ENCODE measurements around the gene DCBLD1.

The DCBLD1 gene

GRCh38 chr6:117473401-117473800 is 9.1 kb upstream of the DCBLD1 start:
- no peaks in the 10 kb centered on the region for H3K36me3 ChIP-seq (ENCODE audit: control insufficient read depth, insufficient read depth, low read length)
- H3K9me3 ChIP-seq (ENCODE audit: control insufficient read depth, insufficient read depth, low read length): no peaks in the 10 kb centered on the region
- no peaks in the 10 kb centered on the region for H3K27me3 ChIP-seq (ENCODE audit: control insufficient read depth, insufficient read depth, low read length)
- H3K4me1 ChIP-seq (ENCODE audit: control insufficient read depth, insufficient read depth, low read length): peaks cover 7% of the 10 kb centered on the region
- H3K27ac ChIP-seq (ENCODE audit: low read depth, low read length): no peak overlapping the region
- H3K4me3 ChIP-seq (ENCODE audit: low read depth, low read length): no peak overlapping the region
- no peak overlapping the region for H3K9ac ChIP-seq (ENCODE audit: low read depth, low read length)

GRCh38 chr6:117477988-117478852 is 4.3 kb upstream of the DCBLD1 start:
- Histone ChIP-seq H3K4me1 (ENCODE audit: control insufficient read depth, insufficient read depth, low read length) (peaks cover 15% of the 10 kb centered on the region), H3K27me3 (ENCODE audit: control insufficient read depth, insufficient read depth, low read length) (peaks cover 22% of the 10 kb centered on the region), H3K9ac (ENCODE audit: low read depth, low read length) (no peak overlapping the region), H3K9me3 (ENCODE audit: control insufficient read depth, insufficient read depth, low read length) (no peaks in the 10 kb centered on the region), H3K4me3 (ENCODE audit: low read depth, low read length) (no peak overlapping the region), H3K27ac (ENCODE audit: low read depth, low read length) (no peak overlapping the region), H3K36me3 (ENCODE audit: control insufficient read depth, insufficient read depth, low read length) (no peaks in the 10 kb centered on the region)

DNA sequence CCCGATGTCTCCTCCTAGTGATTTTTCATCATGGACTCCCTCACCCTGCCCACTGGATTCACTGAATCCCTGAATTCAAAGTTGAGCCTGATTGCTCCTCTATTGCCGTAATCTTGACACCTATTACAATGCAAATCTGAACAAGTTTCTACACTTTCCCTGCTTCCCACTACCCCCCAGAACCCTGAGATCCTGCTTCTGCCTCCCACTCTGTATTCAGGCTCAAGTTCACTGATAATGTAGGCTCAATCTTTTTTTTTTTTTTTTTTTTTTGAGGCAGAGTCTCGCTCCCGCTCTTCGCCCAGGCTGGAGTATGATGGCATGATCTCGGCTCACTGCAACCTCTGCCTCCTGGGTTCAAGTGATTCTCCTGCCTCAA is 3.6 kb upstream of the DCBLD1 start:
- H3K36me3 ChIP-seq (ENCODE audit: control insufficient read depth, insufficient read depth, low read length): no peaks in the 10 kb centered on the region
- H3K4me1 ChIP-seq (ENCODE audit: control insufficient read depth, insufficient read depth, low read length): peaks cover 18% of the 10 kb centered on the region
- H3K9ac ChIP-seq (ENCODE audit: low read depth, low read length): no peak overlapping the region
- no peaks in the 10 kb centered on the region for H3K9me3 ChIP-seq (ENCODE audit: control insufficient read depth, insufficient read depth, low read length)
- H3K27ac ChIP-seq (ENCODE audit: low read depth, low read length): no peak overlapping the region
- H3K4me3 ChIP-seq (ENCODE audit: low read depth, low read length): no peak overlapping the region
- peaks cover 26% of the 10 kb centered on the region for H3K27me3 ChIP-seq (ENCODE audit: control insufficient read depth, insufficient read depth, low read length)

GRCh38 chr6:117480651-117481050 is 1.8 kb upstream of the DCBLD1 start:
- Histone ChIP-seq H3K4me3 (ENCODE audit: low read depth, low read length) (no peak overlapping the region), H3K27ac (ENCODE audit: low read depth, low read length) (no peak overlapping the region), H3K9me3 (ENCODE audit: control insufficient read depth, insufficient read depth, low read length) (no peaks in the 10 kb centered on the region), H3K4me1 (ENCODE audit: control insufficient read depth, insufficient read depth, low read length) (peaks cover 18% of the 10 kb centered on the region), H3K27me3 (ENCODE audit: control insufficient read depth, insufficient read depth, low read length) (peaks cover 26% of the 10 kb centered on the region), H3K9ac (ENCODE audit: low read depth, low read length) (no peak overlapping the region), H3K36me3 (ENCODE audit: control insufficient read depth, insufficient read depth, low read length) (no peaks in the 10 kb centered on the region)

DNA sequence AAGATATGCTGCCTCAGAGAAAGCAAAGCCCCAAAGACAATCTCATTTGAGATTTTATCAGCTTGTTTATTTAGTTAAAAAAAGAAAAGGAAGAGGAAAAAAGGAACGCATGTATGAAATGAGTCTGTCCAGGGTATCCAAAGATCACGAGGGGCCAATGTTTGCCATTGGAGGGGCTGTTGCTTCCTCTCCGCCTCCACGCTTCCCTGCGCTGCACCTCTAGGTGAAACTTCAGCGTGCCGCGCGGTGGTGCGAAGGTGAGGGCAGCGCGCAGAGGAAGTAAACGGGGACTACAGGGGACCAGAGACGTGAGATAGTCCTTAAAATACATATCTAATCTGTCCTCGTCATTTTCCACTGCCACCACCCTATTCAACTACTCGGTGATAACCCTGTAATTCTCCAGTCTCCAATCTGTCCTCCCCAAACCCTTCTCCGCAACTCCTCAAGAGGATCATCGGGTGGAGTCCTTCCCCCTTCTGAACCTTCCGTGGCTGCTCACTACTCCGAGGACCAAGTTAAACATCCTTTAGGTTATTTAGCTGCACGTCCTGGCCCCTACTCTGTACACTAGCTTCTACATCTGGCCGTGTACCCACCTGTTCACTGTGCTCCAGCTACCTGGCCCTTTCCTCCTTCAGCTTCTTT is 1.1 kb upstream of the DCBLD1 start:
- Histone ChIP-seq H3K27me3 (ENCODE audit: control insufficient read depth, insufficient read depth, low read length) (peaks cover 26% of the 10 kb centered on the region), H3K9ac (ENCODE audit: low read depth, low read length) (no peak overlapping the region), H3K36me3 (ENCODE audit: control insufficient read depth, insufficient read depth, low read length) (no peaks in the 10 kb centered on the region), H3K27ac (ENCODE audit: low read depth, low read length) (no peak overlapping the region), H3K4me3 (ENCODE audit: low read depth, low read length) (peak overlapping the region; percentile 68), H3K4me1 (ENCODE audit: control insufficient read depth, insufficient read depth, low read length) (peaks cover 18% of the 10 kb centered on the region), H3K9me3 (ENCODE audit: control insufficient read depth, insufficient read depth, low read length) (no peaks in the 10 kb centered on the region)

DNA sequence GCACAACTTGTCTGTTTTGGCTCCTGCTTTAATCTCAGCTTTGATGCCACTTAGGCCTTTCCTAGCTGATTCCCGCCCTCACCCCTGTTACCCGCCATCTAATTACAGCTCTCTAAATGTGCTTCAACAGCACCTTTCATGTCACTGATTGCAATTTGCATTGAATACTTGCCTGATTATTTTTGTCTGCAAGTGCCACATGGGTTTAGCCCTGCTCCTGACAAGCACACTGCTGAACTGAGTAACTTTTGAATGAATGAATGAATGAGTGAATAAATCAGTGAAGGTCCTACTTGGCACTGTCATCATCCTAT is 591 bp upstream of the DCBLD1 start:
- no peaks in the 10 kb centered on the region for H3K36me3 ChIP-seq (ENCODE audit: control insufficient read depth, insufficient read depth, low read length)
- H3K27ac ChIP-seq (ENCODE audit: low read depth, low read length): peak overlapping the region; percentile 5
- peak overlapping the region; percentile 68 for H3K4me3 ChIP-seq (ENCODE audit: low read depth, low read length)
- no peak overlapping the region for H3K9ac ChIP-seq (ENCODE audit: low read depth, low read length)
- H3K9me3 ChIP-seq (ENCODE audit: control insufficient read depth, insufficient read depth, low read length): no peaks in the 10 kb centered on the region
- peaks cover 16% of the 10 kb centered on the region for H3K4me1 ChIP-seq (ENCODE audit: control insufficient read depth, insufficient read depth, low read length)
- H3K27me3 ChIP-seq (ENCODE audit: control insufficient read depth, insufficient read depth, low read length): peaks cover 26% of the 10 kb centered on the region

- Histone ChIP-seq H3K9me3 (ENCODE audit: control insufficient read depth, insufficient read depth, low read length) (0 out of 2 replicates have a peak, but pooled peaks cover 4% of the 10 kb centered on the region), H3K36me3 (ENCODE audit: control insufficient read depth, insufficient read depth, low read length) (no peaks in the 10 kb centered on the region), H3K4me3 (ENCODE audit: low read depth, low read length) (peak overlapping the region; percentile 68), H3K27ac (ENCODE audit: low read depth, low read length) (peak overlapping the region; percentile 63), H3K9ac (ENCODE audit: low read depth, low read length) (peak overlapping the region; percentile 43), H3K4me1 (ENCODE audit: control insufficient read depth, insufficient read depth, low read length) (peaks cover 11% of the 10 kb centered on the region), H3K27me3 (ENCODE audit: control insufficient read depth, insufficient read depth, low read length) (peaks cover 26% of the 10 kb centered on the region)
Measured at GRCh38 chr6:117483004-117483644, 650 bp downstream of the DCBLD1 start.

DNA sequence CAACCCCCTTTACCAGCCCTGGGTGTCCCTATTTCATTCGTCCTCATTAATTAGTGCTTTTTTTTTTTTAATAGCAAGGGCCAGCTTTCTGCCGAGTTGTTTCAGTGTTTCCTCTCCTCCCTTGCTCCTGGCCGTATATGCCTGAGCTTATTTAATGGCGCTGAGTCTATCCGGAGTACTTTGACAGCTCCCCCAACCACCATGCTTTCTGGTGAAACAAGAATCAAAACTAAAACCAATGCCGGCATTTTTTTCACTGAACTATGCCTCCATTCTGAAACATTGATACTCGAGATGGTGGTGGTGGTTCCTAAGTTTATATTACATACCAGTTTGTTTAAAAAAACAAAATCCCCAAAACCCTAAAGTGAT is 1.2 kb downstream of the DCBLD1 start:
- H3K27ac ChIP-seq (ENCODE audit: low read depth, low read length): peak overlapping the region; percentile 63
- H3K9ac ChIP-seq (ENCODE audit: low read depth, low read length): peak overlapping the region; percentile 43; the same call in 1 of the 2 replicates
- peaks cover 26% of the 10 kb centered on the region for H3K27me3 ChIP-seq (ENCODE audit: control insufficient read depth, insufficient read depth, low read length)
- H3K9me3 ChIP-seq (ENCODE audit: control insufficient read depth, insufficient read depth, low read length): 0 out of 2 replicates have a peak, but pooled peaks cover 4% of the 10 kb centered on the region
- H3K36me3 ChIP-seq (ENCODE audit: control insufficient read depth, insufficient read depth, low read length): no peaks in the 10 kb centered on the region
- peak overlapping the region; percentile 68 for H3K4me3 ChIP-seq (ENCODE audit: low read depth, low read length)
- H3K4me1 ChIP-seq (ENCODE audit: control insufficient read depth, insufficient read depth, low read length): peaks cover 11% of the 10 kb centered on the region

DNA sequence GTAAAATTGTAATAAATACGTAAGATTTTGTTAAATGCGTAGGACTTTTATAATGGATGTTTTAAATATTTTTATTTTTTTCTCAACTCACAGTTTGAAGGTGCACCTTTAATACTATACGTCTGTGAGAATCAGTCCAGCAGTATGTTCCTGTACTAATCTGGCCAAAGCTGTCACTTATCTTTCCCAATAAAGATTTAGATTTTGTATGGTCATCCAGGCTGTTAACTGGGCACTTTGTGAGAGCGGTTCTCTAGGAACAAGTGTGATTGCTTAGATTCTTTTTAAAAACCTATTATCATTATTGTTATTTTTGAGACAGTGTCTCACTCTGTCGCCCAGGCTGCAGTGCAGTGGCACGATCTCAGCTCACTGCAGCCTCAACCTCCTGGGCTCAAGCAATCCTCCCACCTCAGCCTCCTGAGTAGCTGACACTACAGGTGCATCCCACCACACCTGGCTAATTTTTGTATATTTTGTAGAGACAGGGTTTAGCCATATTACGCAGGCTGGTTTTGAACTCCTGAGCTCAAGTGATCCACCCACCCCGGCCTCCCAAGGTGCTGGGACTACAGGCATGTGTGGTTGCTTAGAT is 1.7 kb downstream of the DCBLD1 start:
- peaks cover 11% of the 10 kb centered on the region for H3K4me1 ChIP-seq (ENCODE audit: control insufficient read depth, insufficient read depth, low read length)
- H3K4me3 ChIP-seq (ENCODE audit: low read depth, low read length): peak overlapping the region; percentile 68
- no peak overlapping the region for H3K27ac ChIP-seq (ENCODE audit: low read depth, low read length)
- no peaks in the 10 kb centered on the region for H3K36me3 ChIP-seq (ENCODE audit: control insufficient read depth, insufficient read depth, low read length)
- H3K9me3 ChIP-seq (ENCODE audit: control insufficient read depth, insufficient read depth, low read length): 0 out of 2 replicates have a peak, but pooled peaks cover 4% of the 10 kb centered on the region
- no peak overlapping the region for H3K9ac ChIP-seq (ENCODE audit: low read depth, low read length)
- peaks cover 26% of the 10 kb centered on the region for H3K27me3 ChIP-seq (ENCODE audit: control insufficient read depth, insufficient read depth, low read length)

- Histone ChIP-seq H3K27me3 (ENCODE audit: control insufficient read depth, insufficient read depth, low read length) (peaks cover 23% of the 10 kb centered on the region), H3K4me3 (ENCODE audit: low read depth, low read length) (no peak overlapping the region), H3K9me3 (ENCODE audit: control insufficient read depth, insufficient read depth, low read length) (0 out of 2 replicates have a peak, but pooled peaks cover 4% of the 10 kb centered on the region), H3K9ac (ENCODE audit: low read depth, low read length) (no peak overlapping the region), H3K27ac (ENCODE audit: low read depth, low read length) (no peak overlapping the region), H3K36me3 (ENCODE audit: control insufficient read depth, insufficient read depth, low read length) (no peaks in the 10 kb centered on the region), H3K4me1 (ENCODE audit: control insufficient read depth, insufficient read depth, low read length) (peaks cover 11% of the 10 kb centered on the region)
Measured at GRCh38 chr6:117485433-117485832, 3.0 kb downstream of the DCBLD1 start.
